ENCODE measurements around the gene TBL1X. TPM values are rescaled to one million over a fixed set of nuclear protein-coding genes. Genes with fewer than 3 reads are reported as not detected.

Gene TBL1X
- total RNA-seq, 2 experiments from 2014 or later: 16.1 to 35.7 TPM

DNA sequence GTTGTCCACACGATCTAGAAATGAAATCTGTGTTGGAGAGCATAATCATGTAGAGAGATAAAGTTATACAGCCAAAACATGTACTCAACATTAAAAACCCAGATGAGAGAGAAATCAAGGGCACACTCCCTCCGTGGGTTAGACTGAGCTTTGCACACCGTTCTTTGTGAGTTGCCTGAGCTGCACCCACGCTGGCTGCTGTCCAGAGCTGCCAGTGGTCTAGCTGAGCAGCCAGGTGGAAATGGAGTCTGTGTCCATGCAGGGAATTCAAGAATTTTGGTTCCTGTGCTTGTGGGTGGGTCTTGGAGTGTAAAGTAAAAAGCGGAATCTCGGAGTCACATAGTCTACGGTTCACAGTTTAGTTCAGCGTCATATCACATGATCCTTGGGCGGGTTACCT lies 216.2 kb downstream of the TBL1X start:
- no peak overlapping the region for H2AFZ ChIP-seq (ENCODE audit: low read length)
- intact Hi-C loops (cut with micrococcal nuclease; ENCODE audit: unreplicated experiment): no loop called here
- no peak overlapping the region for H3K4me2 ChIP-seq (ENCODE audit: low read length)
- H3K4me3 ChIP-seq (ENCODE audit: low read depth, low read length, poor library complexity, severe bottlenecking): no peak overlapping the region
- H4K20me1 ChIP-seq (ENCODE audit: insufficient read depth, low read length): no peaks in the 10 kb centered on the region
- H3K9me3 ChIP-seq (ENCODE audit: low read length): no peaks in the 10 kb centered on the region
- H3K36me3 ChIP-seq (ENCODE audit: insufficient read depth, low read length): no peaks in the 10 kb centered on the region
- no peaks in the 10 kb centered on the region for H3K9me2 ChIP-seq (ENCODE audit: insufficient read depth, low read length)
- no peak overlapping the region for H3K27ac ChIP-seq (ENCODE audit: low read depth, low read length, poor library complexity, severe bottlenecking)
- ChIA-PET POLR2A (no interaction called here), CTCF (ENCODE audit: unreplicated experiment) (no interaction called here)
- TF ChIP-seq, protein P1, sequence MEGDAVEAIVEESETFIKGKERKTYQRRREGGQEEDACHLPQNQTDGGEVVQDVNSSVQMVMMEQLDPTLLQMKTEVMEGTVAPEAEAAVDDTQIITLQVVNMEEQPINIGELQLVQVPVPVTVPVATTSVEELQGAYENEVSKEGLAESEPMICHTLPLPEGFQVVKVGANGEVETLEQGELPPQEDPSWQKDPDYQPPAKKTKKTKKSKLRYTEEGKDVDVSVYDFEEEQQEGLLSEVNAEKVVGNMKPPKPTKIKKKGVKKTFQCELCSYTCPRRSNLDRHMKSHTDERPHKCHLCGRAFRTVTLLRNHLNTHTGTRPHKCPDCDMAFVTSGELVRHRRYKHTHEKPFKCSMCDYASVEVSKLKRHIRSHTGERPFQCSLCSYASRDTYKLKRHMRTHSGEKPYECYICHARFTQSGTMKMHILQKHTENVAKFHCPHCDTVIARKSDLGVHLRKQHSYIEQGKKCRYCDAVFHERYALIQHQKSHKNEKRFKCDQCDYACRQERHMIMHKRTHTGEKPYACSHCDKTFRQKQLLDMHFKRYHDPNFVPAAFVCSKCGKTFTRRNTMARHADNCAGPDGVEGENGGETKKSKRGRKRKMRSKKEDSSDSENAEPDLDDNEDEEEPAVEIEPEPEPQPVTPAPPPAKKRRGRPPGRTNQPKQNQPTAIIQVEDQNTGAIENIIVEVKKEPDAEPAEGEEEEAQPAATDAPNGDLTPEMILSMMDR (conservative IDR thresholded peaks at IDR 0.05; ENCODE audit: low read length): no peak
- TF ChIP-seq EZH2phosphoT487 (IDR thresholded peaks at IDR 0.05; ENCODE audit: borderline replicate concordance, low read depth, low read length): no peak
- no peaks in the 10 kb centered on the region for H3K4me1 ChIP-seq (ENCODE audit: insufficient read depth, low read length, poor library complexity, severe bottlenecking)
- no peaks in the 10 kb centered on the region for H3K79me2 ChIP-seq (ENCODE audit: insufficient read depth, low read depth, low read length)
- DNase-seq (ENCODE audit: low spot score): no peak
- BruUV-seq (replicated peaks): no TSS peak

DNA sequence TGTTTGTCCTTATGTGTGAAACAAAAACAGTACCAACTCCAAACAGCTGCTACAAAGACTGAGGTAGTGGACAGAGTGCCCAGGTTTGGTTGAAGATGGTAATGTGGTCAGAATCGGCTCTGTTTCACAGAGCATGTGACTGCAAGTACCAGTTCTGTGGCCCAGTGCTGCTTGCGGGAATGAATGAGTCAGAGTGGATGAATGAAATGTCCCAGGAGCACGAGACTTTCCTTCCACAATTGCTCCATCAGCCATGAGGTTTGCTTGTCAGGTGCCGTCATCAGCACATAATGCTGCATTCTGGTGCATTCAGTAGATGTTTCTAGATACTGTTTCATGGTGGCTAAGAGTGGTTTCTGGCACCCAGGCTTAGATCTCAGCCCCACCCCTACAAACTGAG lies 216.6 kb downstream of the TBL1X start:
- Histone ChIP-seq H3K27ac (ENCODE audit: low read depth, low read length, poor library complexity, severe bottlenecking) (no peak overlapping the region), H3K9me2 (ENCODE audit: insufficient read depth, low read length) (no peaks in the 10 kb centered on the region), H3K79me2 (ENCODE audit: insufficient read depth, low read depth, low read length) (no peaks in the 10 kb centered on the region), H3K9me3 (ENCODE audit: low read length) (no peaks in the 10 kb centered on the region), H2AFZ (ENCODE audit: low read length) (no peak overlapping the region), H4K20me1 (ENCODE audit: insufficient read depth, low read length) (no peaks in the 10 kb centered on the region), H3K4me3 (ENCODE audit: low read depth, low read length, poor library complexity, severe bottlenecking) (no peak overlapping the region), H3K4me1 (ENCODE audit: insufficient read depth, low read length, poor library complexity, severe bottlenecking) (no peaks in the 10 kb centered on the region), H3K4me2 (ENCODE audit: low read length) (no peak overlapping the region), H3K36me3 (ENCODE audit: insufficient read depth, low read length) (no peaks in the 10 kb centered on the region)
- ChIA-PET CTCF (ENCODE audit: unreplicated experiment) (no interaction called here), POLR2A (interaction anchor here (0.6 kb wide), 1 partner anchor 1020 kb away, joined by 3 read pairs; no protein-coding TSS in a partner anchor)
- no peak for DNase-seq (ENCODE audit: low spot score)
- intact Hi-C loops (cut with micrococcal nuclease; ENCODE audit: unreplicated experiment): no loop called here
- no peak for TF ChIP-seq EZH2phosphoT487 (IDR thresholded peaks at IDR 0.05; ENCODE audit: borderline replicate concordance, low read depth, low read length)
- TF ChIP-seq, protein P1 (conservative IDR thresholded peaks at IDR 0.05; ENCODE audit: low read length): no peak
- no TSS peak for BruUV-seq (replicated peaks)

DNA sequence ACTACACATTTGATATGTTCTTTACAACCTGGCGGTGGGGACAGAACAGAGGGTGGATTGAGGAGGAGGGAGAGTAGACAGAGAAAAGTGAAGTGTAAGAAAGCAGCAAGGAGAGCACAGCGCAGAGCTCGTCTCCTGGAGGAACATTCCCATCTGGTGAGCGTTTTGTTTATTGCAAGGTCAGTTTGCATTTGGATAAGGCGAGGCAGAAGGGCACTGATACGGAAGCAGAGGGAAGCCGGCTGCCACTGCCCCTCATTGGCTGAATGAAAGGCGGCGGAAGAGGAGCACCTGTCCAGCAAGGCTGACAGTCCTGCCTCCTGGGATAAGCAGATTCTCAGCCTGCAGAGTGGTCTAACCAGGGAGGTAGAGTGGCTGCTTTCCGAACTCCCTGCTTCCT lies 217.6 kb downstream of the TBL1X start:
- Histone ChIP-seq H3K79me2 (ENCODE audit: insufficient read depth, low read depth, low read length) (no peaks in the 10 kb centered on the region), H3K36me3 (ENCODE audit: insufficient read depth, low read length) (no peaks in the 10 kb centered on the region), H3K4me3 (ENCODE audit: low read depth, low read length, poor library complexity, severe bottlenecking) (no peak overlapping the region), H3K4me1 (ENCODE audit: insufficient read depth, low read length, poor library complexity, severe bottlenecking) (no peaks in the 10 kb centered on the region), H4K20me1 (ENCODE audit: insufficient read depth, low read length) (no peaks in the 10 kb centered on the region), H2AFZ (ENCODE audit: low read length) (no peak overlapping the region), H3K4me2 (ENCODE audit: low read length) (no peak overlapping the region), H3K9me3 (ENCODE audit: low read length) (no peaks in the 10 kb centered on the region), H3K27ac (ENCODE audit: low read depth, low read length, poor library complexity, severe bottlenecking) (no peak overlapping the region), H3K9me2 (ENCODE audit: insufficient read depth, low read length) (no peaks in the 10 kb centered on the region)
- no peak for TF ChIP-seq EZH2phosphoT487 (IDR thresholded peaks at IDR 0.05; ENCODE audit: borderline replicate concordance, low read depth, low read length)
- TF ChIP-seq, protein P1 (conservative IDR thresholded peaks at IDR 0.05; ENCODE audit: low read length): no peak
- ChIA-PET POLR2A (no interaction called here), CTCF (ENCODE audit: unreplicated experiment) (no interaction called here)
- intact Hi-C loops (cut with micrococcal nuclease; ENCODE audit: unreplicated experiment): no loop called here
- no TSS peak for BruUV-seq (replicated peaks)
- no peak for DNase-seq (ENCODE audit: low spot score)

All from OCI-LY7 (cell line).